Lower leg skin (tissue), 4 donors: ENCODE results near the gene IL9R. TPM values are rescaled to one million over a fixed set of nuclear protein-coding genes. Genes with fewer than 3 reads are reported as not detected.
A peak's percentile ranks its signal among the peaks of the same experiment; 100 is the strongest.

Experiments
- DNase-seq, 2 donors: peaks; one replicate each; pipeline ENCODE4 v3.0.0-alpha.2; 2019; ENCODE audit warnings: low spot score in 2 of 2
- H3K4me3 ChIP-seq: fragments of 200-600 bp; sonication (generic); 2 replicates; pipeline ENCODE4 v1.5.1; 2017; ENCODE audit warnings: mild to moderate bottlenecking, low read depth; ENCODE audit not compliant: poor library complexity, severe bottlenecking
- CTCF ChIP-seq, 3 donors: fragments of 450-650 bp; IDR thresholded peaks; one replicate each; pipeline ENCODE4 v1.5.1; 2016; ENCODE audit warnings: antibody characterized with exemption in 3 of 3, mild to moderate bottlenecking in 3 of 3, moderate library complexity in 2 of 3
- POLR2A ChIP-seq, 2 donors: fragments of 450-650 bp; IDR thresholded peaks; one replicate each; pipeline ENCODE4 v1.6.1; 2016 to 2017; ENCODE audit warnings: antibody characterized with exemption in 2 of 2, mild to moderate bottlenecking in 1 of 2, moderate library complexity in 1 of 2
- WGBS, 2 donors: methylation state at CpG; one replicate each; pipeline ENCODE4 v1.1.5; 2018; 5-methylcytosine and 5-hydroxymethylcytosine counted together
- intact Hi-C: fragments of 100-400 bp; cut with DNase I; formaldehyde crosslinking; loops from one replicate; pipeline ENCODE4 v1.15.0; 2023; ENCODE audit warnings: low total_unique reads
- total RNA-seq, 4 donors: library from RNA; depleted of rRNA; stranded (reverse); fragments of >200 nt; gene quantifications; one replicate each; pipeline ENCODE4 v1.1.0, GENCODE V29; 2016

IL9R gene
- total RNA-seq = under 1 TPM in 2 of 4 donors, not detected in 2; 0.26 to 0.27 TPM

GRCh38 chrX:155997436-155997835, at the start of gene IL9R:
IL9R (plus strand) TSS chrX:155997696; CDS start chrX:155997760, 64 bp downstream.
- H3K4me3 ChIP-seq = no peak within 1 kb of the TSS
- intact Hi-C loops = no loop called here
- no peak for TF ChIP-seq CTCF (IDR thresholded peaks at IDR 0.05)
- no peak for TF ChIP-seq POLR2A (IDR thresholded peaks at IDR 0.05)
- WGBS, 2 donors = 52 to 78% methylated on average over 5 of the region's 5 CpGs
- DNase-seq = peak in 1 of 2 donors; percentile 42

- WGBS, 2 donors = 42 to 47% methylated on average over 2 of the region's 2 CpGs
- no peak overlapping the region for H3K4me3 ChIP-seq
- no peak for DNase-seq
- intact Hi-C loops = no loop called here
- no peak for TF ChIP-seq POLR2A (IDR thresholded peaks at IDR 0.05)
- TF ChIP-seq CTCF (IDR thresholded peaks at IDR 0.05) = no peak
Measured at GRCh38 chrX:155949098-155949497, 48.4 kb upstream of the IL9R start.

GRCh38 chrX:155951237-155951789, 46.2 kb upstream of the IL9R start:
- H3K4me3 ChIP-seq = no peak overlapping the region
- TF ChIP-seq POLR2A (IDR thresholded peaks at IDR 0.05) (no peak), CTCF (IDR thresholded peaks at IDR 0.05) (no peak)
- intact Hi-C loops = no loop called here
- DNase-seq = no peak
- WGBS, 2 donors = 73 to 76% methylated on average over 3 of the region's 3 CpGs

- TF ChIP-seq POLR2A (IDR thresholded peaks at IDR 0.05) = no peak
- TF ChIP-seq CTCF (IDR thresholded peaks at IDR 0.05) = no peak
- intact Hi-C loops = no loop called here
- no peak for DNase-seq
- WGBS, 2 donors = 60 to 81% methylated on average over 3 of the region's 3 CpGs
- H3K4me3 ChIP-seq = no peak overlapping the region
Measured at GRCh38 chrX:155953055-155953454, 44.4 kb upstream of the IL9R start.

GRCh38 chrX:155954793-155955192, 42.7 kb upstream of the IL9R start:
- H3K4me3 ChIP-seq = no peak overlapping the region
- TF ChIP-seq CTCF (IDR thresholded peaks at IDR 0.05) (no peak), POLR2A (IDR thresholded peaks at IDR 0.05) (no peak)
- DNase-seq = no peak
- intact Hi-C loops = no loop called here
- WGBS, 2 donors = 25 to 29% methylated on average over 1 of the region's 1 CpG

GRCh38 chrX:155956099-155956498, 41.4 kb upstream of the IL9R start:
- no peak for DNase-seq
- intact Hi-C loops = no loop called here
- 82 to 85% methylated on average over 4 to 9 of the region's 9 CpGs for WGBS, 2 donors

More at GRCh38 chrX:155956099-155956498, 41.4 kb upstream of the IL9R start:
- H3K4me3 ChIP-seq = no peak overlapping the region
- TF ChIP-seq POLR2A (IDR thresholded peaks at IDR 0.05) = no peak
- no peak for TF ChIP-seq CTCF (IDR thresholded peaks at IDR 0.05)
